Parathyroid adenoma (tissue), 2 donors: ENCODE results near the gene NAP1L3.
A peak's percentile ranks its signal among the peaks of the same experiment; 100 is the strongest.

ENCODE experiments used
- H2AFZ ChIP-seq: fragments of 300-600 bp; sonication (generic); one replicate; pipeline ENCODE4 v1.7.0; 2017; ENCODE audit warnings: antibody characterized with exemption, mild to moderate bottlenecking
- H3K27ac ChIP-seq: fragments of 300-600 bp; sonication (generic); one replicate; pipeline ENCODE4 v1.7.0; 2017
- H3K27me3 ChIP-seq: fragments of 300-600 bp; sonication (generic); one replicate; pipeline ENCODE4 v1.7.0; 2017; ENCODE audit warnings: low read length; ENCODE audit not compliant: control insufficient read depth, insufficient read depth
- H3K36me3 ChIP-seq: fragments of 300-600 bp; sonication (generic); one replicate; pipeline ENCODE4 v1.7.0; 2017; ENCODE audit warnings: low read length; ENCODE audit not compliant: control insufficient read depth, insufficient read depth
- H3K4me1 ChIP-seq: fragments of 300-600 bp; sonication (generic); one replicate; pipeline ENCODE4 v1.7.0; 2017; ENCODE audit warnings: control low read depth
- H3K4me2 ChIP-seq: fragments of 300-600 bp; sonication (generic); one replicate; pipeline ENCODE4 v1.7.0; 2017; ENCODE audit warnings: low read length
- H3K4me3 ChIP-seq: fragments of 300-600 bp; sonication (generic); one replicate; pipeline ENCODE4 v1.7.0; 2017; ENCODE audit warnings: low read depth, low read length
- H3K79me2 ChIP-seq: fragments of 300-600 bp; sonication (generic); one replicate; pipeline ENCODE4 v1.7.0; 2017; ENCODE audit warnings: control low read depth
- H3K9ac ChIP-seq: fragments of 300-600 bp; sonication (generic); one replicate; pipeline ENCODE4 v1.7.0; 2017; ENCODE audit warnings: mild to moderate bottlenecking
- H3K9me3 ChIP-seq: fragments of 300-600 bp; sonication (generic); one replicate; pipeline ENCODE4 v1.7.0; 2017; ENCODE audit warnings: low read length; ENCODE audit not compliant: control insufficient read depth
- TF ChIP-seq, protein P1 (sequence below): fragments of 300-600 bp; sonication (generic); IDR thresholded peaks from one replicate; pipeline ENCODE4 v1.7.0; 2017; ENCODE audit warnings: antibody characterized with exemption, mild to moderate bottlenecking
- donor health status: primary hyperparathyroidism.

The NAP1L3 gene, protein sequence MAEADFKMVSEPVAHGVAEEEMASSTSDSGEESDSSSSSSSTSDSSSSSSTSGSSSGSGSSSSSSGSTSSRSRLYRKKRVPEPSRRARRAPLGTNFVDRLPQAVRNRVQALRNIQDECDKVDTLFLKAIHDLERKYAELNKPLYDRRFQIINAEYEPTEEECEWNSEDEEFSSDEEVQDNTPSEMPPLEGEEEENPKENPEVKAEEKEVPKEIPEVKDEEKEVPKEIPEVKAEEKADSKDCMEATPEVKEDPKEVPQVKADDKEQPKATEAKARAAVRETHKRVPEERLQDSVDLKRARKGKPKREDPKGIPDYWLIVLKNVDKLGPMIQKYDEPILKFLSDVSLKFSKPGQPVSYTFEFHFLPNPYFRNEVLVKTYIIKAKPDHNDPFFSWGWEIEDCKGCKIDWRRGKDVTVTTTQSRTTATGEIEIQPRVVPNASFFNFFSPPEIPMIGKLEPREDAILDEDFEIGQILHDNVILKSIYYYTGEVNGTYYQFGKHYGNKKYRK

DNA sequence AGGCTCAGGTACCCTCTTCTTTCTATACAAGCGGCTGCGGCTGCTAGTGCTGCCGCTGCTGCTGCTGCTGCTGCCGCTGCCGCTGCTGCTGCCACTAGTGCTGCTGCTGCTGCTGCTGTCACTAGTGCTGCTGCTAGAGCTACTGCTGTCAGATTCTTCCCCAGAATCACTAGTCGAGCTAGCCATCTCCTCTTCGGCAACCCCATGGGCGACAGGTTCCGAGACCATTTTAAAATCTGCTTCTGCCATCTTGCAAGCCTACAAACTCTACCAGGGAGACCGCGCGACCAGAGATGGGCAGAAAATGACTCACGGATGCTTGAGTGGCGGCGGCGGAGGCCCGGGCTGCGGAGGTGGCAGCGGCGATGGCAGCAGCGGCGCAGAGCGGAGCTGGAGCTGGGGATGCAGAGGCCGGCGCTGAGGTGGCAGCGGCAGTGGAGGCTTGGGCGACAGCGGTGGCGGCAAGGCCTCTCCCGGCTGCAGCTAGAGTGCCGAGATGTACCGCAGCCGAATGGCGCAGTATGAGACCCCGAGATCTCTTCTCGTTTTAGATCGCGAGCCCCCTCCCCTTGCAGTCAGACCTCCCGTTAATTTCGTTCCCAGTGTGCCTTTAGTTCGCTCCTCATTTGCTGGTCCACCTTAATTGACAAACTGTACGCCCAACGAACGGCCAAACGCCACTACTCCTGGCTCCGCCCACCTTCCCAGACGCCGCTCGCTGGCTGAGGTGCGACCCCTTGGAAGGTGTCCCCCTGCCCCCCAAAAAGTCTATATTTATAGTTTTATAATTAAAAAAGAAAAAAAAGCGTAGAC is at the start of gene NAP1L3:
Gene NAP1L3, minus strand, starts transcription at position 523 of the 813 bp plus-strand sequence. Its CDS starts 274 bp downstream, at position 249.
- peak within 1 kb of the TSS; percentile 90 for H3K27ac ChIP-seq
- H2AFZ ChIP-seq = peak within 1 kb of the TSS; percentile 91
- H3K27me3 ChIP-seq = no peaks in the 10 kb centered on the region
- no peaks in the 10 kb centered on the region for H3K36me3 ChIP-seq
- TF ChIP-seq, protein P1, sequence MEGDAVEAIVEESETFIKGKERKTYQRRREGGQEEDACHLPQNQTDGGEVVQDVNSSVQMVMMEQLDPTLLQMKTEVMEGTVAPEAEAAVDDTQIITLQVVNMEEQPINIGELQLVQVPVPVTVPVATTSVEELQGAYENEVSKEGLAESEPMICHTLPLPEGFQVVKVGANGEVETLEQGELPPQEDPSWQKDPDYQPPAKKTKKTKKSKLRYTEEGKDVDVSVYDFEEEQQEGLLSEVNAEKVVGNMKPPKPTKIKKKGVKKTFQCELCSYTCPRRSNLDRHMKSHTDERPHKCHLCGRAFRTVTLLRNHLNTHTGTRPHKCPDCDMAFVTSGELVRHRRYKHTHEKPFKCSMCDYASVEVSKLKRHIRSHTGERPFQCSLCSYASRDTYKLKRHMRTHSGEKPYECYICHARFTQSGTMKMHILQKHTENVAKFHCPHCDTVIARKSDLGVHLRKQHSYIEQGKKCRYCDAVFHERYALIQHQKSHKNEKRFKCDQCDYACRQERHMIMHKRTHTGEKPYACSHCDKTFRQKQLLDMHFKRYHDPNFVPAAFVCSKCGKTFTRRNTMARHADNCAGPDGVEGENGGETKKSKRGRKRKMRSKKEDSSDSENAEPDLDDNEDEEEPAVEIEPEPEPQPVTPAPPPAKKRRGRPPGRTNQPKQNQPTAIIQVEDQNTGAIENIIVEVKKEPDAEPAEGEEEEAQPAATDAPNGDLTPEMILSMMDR = no peak
- H3K4me3 ChIP-seq = peak within 1 kb of the TSS; percentile 66
- peaks cover 3% of the 10 kb centered on the region for H3K4me1 ChIP-seq
- H3K79me2 ChIP-seq = no peaks in the 10 kb centered on the region
- H3K4me2 ChIP-seq = peak within 1 kb of the TSS; percentile 69
- H3K9me3 ChIP-seq = no peaks in the 10 kb centered on the region
- peak within 1 kb of the TSS; percentile 28 for H3K9ac ChIP-seq

DNA sequence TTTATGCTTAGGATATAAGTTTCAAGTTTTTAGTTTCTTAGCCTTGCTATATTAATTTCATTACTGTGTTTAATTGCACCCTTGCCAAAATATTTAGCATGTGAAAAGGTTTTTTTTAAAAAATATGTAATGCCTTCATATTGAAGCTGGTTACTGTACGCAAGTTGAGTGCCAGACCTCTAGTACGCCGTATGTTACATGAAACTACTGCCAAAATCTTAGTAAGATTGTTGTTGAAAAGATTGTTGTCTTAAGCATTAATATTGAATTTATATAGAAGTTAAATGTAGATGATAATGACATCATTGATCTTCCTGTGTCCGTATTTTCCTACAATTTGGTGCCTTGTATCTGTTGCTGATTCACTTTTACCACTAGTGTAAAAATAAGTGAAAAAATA is 37.7 kb upstream of the NAP1L3 start:
- Histone ChIP-seq H2AFZ (no peak overlapping the region), H3K79me2 (no peaks in the 10 kb centered on the region), H3K27me3 (no peaks in the 10 kb centered on the region), H3K36me3 (no peaks in the 10 kb centered on the region), H3K4me2 (no peak overlapping the region), H3K4me1 (no peaks in the 10 kb centered on the region), H3K9ac (no peak overlapping the region), H3K4me3 (no peak overlapping the region), H3K9me3 (no peaks in the 10 kb centered on the region), H3K27ac (no peak overlapping the region)
- TF ChIP-seq, protein P1 = no peak

DNA sequence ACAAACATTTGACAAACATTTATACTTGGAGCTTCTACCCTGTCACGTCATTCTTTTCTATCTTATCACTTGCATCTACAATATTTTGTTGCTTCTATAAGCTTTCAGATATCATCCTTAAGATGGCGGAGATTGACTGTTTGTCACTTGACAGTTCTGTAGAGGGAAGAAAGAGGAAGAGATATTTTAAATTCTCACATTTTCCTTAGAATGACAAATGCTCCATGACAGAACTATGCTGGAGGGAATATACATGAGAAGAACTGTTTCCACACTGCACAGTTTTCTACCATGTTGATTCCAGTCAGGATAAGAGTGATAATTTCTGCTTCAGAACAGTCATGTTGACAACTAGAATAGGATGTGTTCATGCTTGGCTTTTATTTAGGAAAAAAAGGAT is 30.3 kb upstream of the NAP1L3 start:
- H3K4me2 ChIP-seq = no peak overlapping the region
- H3K27ac ChIP-seq = no peak overlapping the region

DNA sequence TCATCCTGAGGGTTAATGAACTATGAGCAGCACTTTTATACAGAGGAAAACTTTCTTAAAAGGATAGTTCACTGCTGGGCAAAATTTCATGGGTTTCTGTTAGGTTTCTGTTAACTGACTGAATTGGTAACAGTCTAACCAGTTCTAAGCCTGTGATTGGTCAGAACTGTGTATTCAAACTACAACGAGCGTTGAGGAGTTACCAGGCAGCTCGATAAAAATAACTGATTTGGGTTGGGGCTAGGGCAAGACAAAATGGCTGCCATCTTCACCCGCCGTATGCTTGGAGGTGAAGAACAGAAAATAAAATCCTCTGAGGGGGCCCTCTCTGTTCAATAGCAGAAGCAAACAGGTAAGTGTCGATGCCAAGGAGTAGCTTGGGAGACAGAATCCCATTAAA is 22.6 kb upstream of the NAP1L3 start:
- no peaks in the 10 kb centered on the region for H3K4me1 ChIP-seq
- H3K4me3 ChIP-seq = no peak overlapping the region
- H3K36me3 ChIP-seq = no peaks in the 10 kb centered on the region
- no peaks in the 10 kb centered on the region for H3K9me3 ChIP-seq
- no peak overlapping the region for H3K9ac ChIP-seq
- TF ChIP-seq, protein P1 = no peak
- H3K27ac ChIP-seq = no peak overlapping the region
- no peaks in the 10 kb centered on the region for H3K27me3 ChIP-seq
- no peaks in the 10 kb centered on the region for H3K79me2 ChIP-seq
- H3K4me2 ChIP-seq = no peak overlapping the region
- no peak overlapping the region for H2AFZ ChIP-seq

More for the DNA sequence above, 30.3 kb upstream of the NAP1L3 start:
- no peaks in the 10 kb centered on the region for H3K36me3 ChIP-seq
- H2AFZ ChIP-seq = no peak overlapping the region
- H3K9ac ChIP-seq = no peak overlapping the region
- H3K9me3 ChIP-seq = no peaks in the 10 kb centered on the region
- TF ChIP-seq, protein P1 = no peak
- H3K4me3 ChIP-seq = no peak overlapping the region
- H3K27me3 ChIP-seq = no peaks in the 10 kb centered on the region
- no peaks in the 10 kb centered on the region for H3K4me1 ChIP-seq
- H3K79me2 ChIP-seq = no peaks in the 10 kb centered on the region
